BJ (cell line): ENCODE results near the gene TJP2. TPM values are rescaled to one million over a fixed set of nuclear protein-coding genes. Genes with fewer than 3 reads are reported as not detected.
"Not testable (repeated sequence)": the region's sequence is repeated elsewhere in the genome, so short reads cannot be mapped to it uniquely, and the experiment has no call there.

ENCODE experiments used
- CTCF ChIA-PET: fragments of 350-600 bp; formaldehyde crosslinking; extraction: SDS; loops from one replicate; lab custom pipeline; 2021; ENCODE audit warnings: antibody characterized with exemption, inconsistent platforms; lab: Yijun Ruan, JAX
- POLR2A ChIA-PET: fragments of 300-600 bp; sonication (Branson Sonifier 250); formaldehyde crosslinking; extraction: SDS; loops from one replicate; lab custom pipeline; 2021; ENCODE audit warnings: antibody characterized with exemption; lab: Charles Lee
- DNase-seq: peaks from one replicate; pipeline ENCODE4 v3.0.0-alpha.2; 2011; ENCODE audit warnings: low read depth
- H3K27me3 ChIP-seq: 2 replicates; pipeline ENCODE4 v1.6.0; 2011; ENCODE audit warnings: low read length; ENCODE audit not compliant: control insufficient read depth, insufficient read depth
- H3K36me3 ChIP-seq: 2 replicates; pipeline ENCODE4 v1.5.1; 2011; ENCODE audit warnings: low read length; ENCODE audit not compliant: control insufficient read depth, insufficient read depth
- H3K4me3 ChIP-seq: 2 replicates; pipeline ENCODE4 v1.5.1; 2011; ENCODE audit warnings: low read depth, mild to moderate bottlenecking, control low read depth, low read length
- CTCF ChIP-seq: IDR thresholded peaks from 2 replicates; pipeline ENCODE4 v1.5.1; 2011; ENCODE audit warnings: low read depth, mild to moderate bottlenecking, control low read depth, inconsistent platforms, low read length, moderate library complexity; ENCODE audit not compliant: insufficient read depth
- polyA plus RNA-seq: library from polyadenylated mRNA; depleted of rRNA; stranded (reverse); fragments of >200 nt; gene quantifications from 2 replicates; pipeline ENCODE4 v1.2.3, GENCODE V29; 2011

Gene TJP2
- polyA plus RNA-seq, 1 experiment: 5.6 TPM

GRCh38 chr9:69157751-69158466 is 16.2 kb upstream of the TJP2 start:
- H3K36me3 ChIP-seq: no peaks in the 10 kb centered on the region
- CTCF ChIA-PET: interaction anchor here (0.7 to 2.0 kb wide), 8 partner anchors 9 to 108 kb away, joined by 3 to 5 read pairs (median 4); no protein-coding TSS in a partner anchor
- no peak overlapping the region for H3K4me3 ChIP-seq
- TF ChIP-seq CTCF: peak; percentile 36; the same call in 1 of the 2 replicates
- POLR2A ChIA-PET: interaction anchor here (0.9 kb wide), 1 partner anchor 18 kb away, joined by 4 read pairs; no protein-coding TSS in a partner anchor
- peak; percentile 45 for DNase-seq
- H3K27me3 ChIP-seq: no peaks in the 10 kb centered on the region

- ChIA-PET CTCF (interaction anchor here (0.9 to 2.0 kb wide), 4 partner anchors 10 to 109 kb away, joined by 3 to 5 read pairs (median 4); no protein-coding TSS in a partner anchor), POLR2A (interaction anchor here (0.9 kb wide), 1 partner anchor 17 kb away, joined by 4 read pairs; no protein-coding TSS in a partner anchor)
- Histone ChIP-seq H3K4me3 (no peak overlapping the region), H3K27me3 (no peaks in the 10 kb centered on the region), H3K36me3 (no peaks in the 10 kb centered on the region)
- TF ChIP-seq CTCF: no peak
- DNase-seq: no peak
Measured at GRCh38 chr9:69158471-69158870, 15.6 kb upstream of the TJP2 start.

GRCh38 chr9:69164573-69164972 is 9.5 kb upstream of the TJP2 start:
- CTCF ChIA-PET, DNase-seq, POLR2A ChIA-PET, H3K27me3 ChIP-seq, H3K4me3 ChIP-seq, H3K36me3 ChIP-seq: not testable (repeated sequence)

- H3K36me3 ChIP-seq: no peaks in the 10 kb centered on the region
- H3K4me3 ChIP-seq: no peak overlapping the region
- H3K27me3 ChIP-seq: no peaks in the 10 kb centered on the region
- no peak for TF ChIP-seq CTCF
- CTCF ChIA-PET: interaction anchor here (0.5 to 1.0 kb wide), 4 partner anchors 8 to 248 kb away, joined by 3 to 4 read pairs (median 3); partner anchors contain the start of gene TJP2
- POLR2A ChIA-PET: no interaction called here
- no peak for DNase-seq
Measured at GRCh38 chr9:69165581-69165980, 8.5 kb upstream of the TJP2 start.

GRCh38 chr9:69168709-69169217 is 5.3 kb upstream of the TJP2 start:
- TF ChIP-seq CTCF: no peak
- Histone ChIP-seq H3K27me3 (no peaks in the 10 kb centered on the region), H3K36me3 (no peaks in the 10 kb centered on the region), H3K4me3 (no peak overlapping the region)
- POLR2A ChIA-PET: no interaction called here
- CTCF ChIA-PET: interaction anchor here (0.6 to 1.0 kb wide), 2 partner anchors 11 to 93 kb away, joined by 5 read pairs; no protein-coding TSS in a partner anchor
- DNase-seq: no peak
